ENCODE results near the gene XRCC4. TPM values are rescaled to one million over a fixed set of nuclear protein-coding genes. Genes with fewer than 3 reads are reported as not detected.
A peak's percentile ranks its signal among the peaks of the same experiment; 100 is the strongest.

XRCC4 gene
- 1 to 10 TPM; 1.6 to 3.7 (median 1.9) TPM for total RNA-seq
- 1 to 10 TPM in 1 of 2 donors, under 1 TPM in 1; 0.91 to 1.8 TPM for polyA plus RNA-seq

GRCh38 chr5:83076742-83077661 lies at the start of gene XRCC4, which contains the start of gene TMEM167A:
Gene XRCC4, plus strand, starts transcription at chr5:83077547. Its CDS starts 27,373 bp downstream, at chr5:83104920.
Gene TMEM167A, minus strand, starts transcription at chr5:83077394. Its CDS starts 71 bp downstream, at chr5:83077323.
- peak; percentile 98 for FAIRE-seq
- TF ChIP-seq CTCF (IDR thresholded peaks at IDR 0.05): no peak
- H3K4me1 ChIP-seq: peaks cover 0 to 28% (median 4%) of the 10 kb centered on the region in 3 donors
- H3K4me3 ChIP-seq: peak within 1 kb of the TSS; percentile 70 to 93 (median 86)
- intact Hi-C loops (cut with DNase I): no loop called here
- H3K27me3 ChIP-seq: no peaks in the 10 kb centered on the region
- peak within 1 kb of the TSS; percentile 68 to 90 (median 81) for H3K27ac ChIP-seq
- no peaks in the 10 kb centered on the region for H3K36me3 ChIP-seq
- ATAC-seq: peak; percentile 99 to 100 (median 100)
- H3K9me3 ChIP-seq: no peaks in the 10 kb centered on the region
- 0% methylated on average over 44 of the region's 44 CpGs for WGBS, 2 donors
- DNase-seq: peak; percentile 90 to 98 (median 97)

- no peak for FAIRE-seq
- WGBS, 2 donors: 92 to 95% methylated on average over 2 of the region's 2 CpGs
Measured at GRCh38 chr5:83029912-83030311, 47.4 kb upstream of the XRCC4 start.

GRCh38 chr5:83031381-83031780 lies 46.0 kb upstream of the XRCC4 start:
- ATAC-seq (no peak), DNase-seq (no peak), FAIRE-seq (no peak)
- Histone ChIP-seq H3K27ac (no peak overlapping the region), H3K4me1 (no peaks in the 10 kb centered on the region), H3K27me3 (no peaks in the 10 kb centered on the region), H3K9me3 (no peaks in the 10 kb centered on the region), H3K4me3 (no peak overlapping the region), H3K36me3 (no peaks in the 10 kb centered on the region)
- 100% methylated on average over 1 of the region's 1 CpG for WGBS, 2 donors
- intact Hi-C loops (cut with DNase I): no loop called here
- TF ChIP-seq CTCF (IDR thresholded peaks at IDR 0.05): no peak

More at GRCh38 chr5:83029912-83030311, 47.4 kb upstream of the XRCC4 start:
- intact Hi-C loops (cut with DNase I): no loop called here
- no peak overlapping the region for H3K27ac ChIP-seq
- no peaks in the 10 kb centered on the region for H3K36me3 ChIP-seq
- no peaks in the 10 kb centered on the region for H3K4me1 ChIP-seq
- DNase-seq (no peak), ATAC-seq (no peak)
- no peaks in the 10 kb centered on the region for H3K27me3 ChIP-seq
- no peaks in the 10 kb centered on the region for H3K9me3 ChIP-seq
- no peak overlapping the region for H3K4me3 ChIP-seq
- TF ChIP-seq CTCF (IDR thresholded peaks at IDR 0.05): no peak

- DNase-seq: no peak
- no peak for TF ChIP-seq CTCF (IDR thresholded peaks at IDR 0.05)
- ATAC-seq: peak in 1 of 4 donors; percentile 65
- H3K9me3 ChIP-seq: no peaks in the 10 kb centered on the region
- no peaks in the 10 kb centered on the region for H3K27me3 ChIP-seq
- H3K4me1 ChIP-seq: no peaks in the 10 kb centered on the region
- intact Hi-C loops (cut with DNase I): no loop called here
- FAIRE-seq: no peak
- WGBS, 2 donors: 77 to 80% methylated on average over 3 of the region's 3 CpGs
- H3K4me3 ChIP-seq: no peak overlapping the region
- no peaks in the 10 kb centered on the region for H3K36me3 ChIP-seq
- no peak overlapping the region for H3K27ac ChIP-seq
Measured at GRCh38 chr5:83034036-83034435, 43.3 kb upstream of the XRCC4 start.

Data from pancreas (tissue), 10 donors.